HPDE6-E6E7 (cell line): ENCODE results near the gene CPT1C.

Experiments
- DNase-seq: peaks from one replicate; pipeline ENCODE4 v3.0.0; 2011; ENCODE audit warnings: missing footprints; ENCODE audit errors: extremely low spot score

Gene CPT1C

GRCh38 chr19:49690656-49691242, at the start of gene CPT1C:
CPT1C (plus strand) TSS chr19:49691116; CDS start chr19:49692253, 1,137 bp downstream.
- DNase-seq: peak; percentile 91

DNA sequence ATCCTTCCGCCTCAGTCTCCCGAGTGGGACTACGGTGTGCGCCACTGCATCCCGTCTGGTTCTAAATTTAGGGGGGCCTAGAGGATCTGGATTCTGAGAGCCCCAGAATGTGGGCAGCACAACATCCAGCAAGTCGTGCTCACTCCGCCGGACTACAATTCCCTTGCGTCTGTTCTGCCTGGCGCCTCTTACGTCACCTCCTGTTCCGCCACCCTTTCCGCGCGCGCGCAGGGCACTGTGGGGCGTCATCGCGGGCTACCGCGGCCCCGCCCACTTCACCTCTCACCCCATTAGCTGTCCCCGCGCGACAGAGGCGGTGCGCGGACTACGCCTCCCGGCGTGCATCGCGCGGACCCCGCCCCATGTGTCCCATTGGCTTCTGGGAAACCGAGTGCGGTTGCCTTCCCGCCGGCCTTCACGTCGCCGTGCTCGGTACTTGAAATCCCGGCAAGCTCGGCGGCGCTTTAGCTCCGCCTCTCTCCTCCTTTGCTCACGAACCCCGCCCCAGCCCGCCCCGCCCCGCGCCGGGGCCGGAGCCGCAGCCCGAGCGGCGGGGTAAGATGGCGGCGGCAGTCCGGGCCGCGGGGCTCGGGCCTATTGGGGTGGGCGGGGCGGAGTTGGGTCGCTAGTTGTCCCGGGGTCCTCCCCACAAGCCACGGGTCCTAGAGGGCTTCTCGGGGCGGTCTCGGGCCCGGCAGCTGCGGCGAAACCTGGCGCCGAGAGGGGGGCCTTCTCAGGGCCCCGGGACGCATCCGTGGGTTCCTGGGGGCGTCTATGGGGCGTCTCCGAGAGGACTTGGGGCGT, 49.0 kb upstream of the CPT1C start, which contains the start of gene SCAF1:
Gene SCAF1 (plus strand): TSS at position 522 of the 804 bp plus-strand sequence. CDS start 2,818 bp downstream, outside the sequence.
- peak; percentile 88 for DNase-seq

DNA sequence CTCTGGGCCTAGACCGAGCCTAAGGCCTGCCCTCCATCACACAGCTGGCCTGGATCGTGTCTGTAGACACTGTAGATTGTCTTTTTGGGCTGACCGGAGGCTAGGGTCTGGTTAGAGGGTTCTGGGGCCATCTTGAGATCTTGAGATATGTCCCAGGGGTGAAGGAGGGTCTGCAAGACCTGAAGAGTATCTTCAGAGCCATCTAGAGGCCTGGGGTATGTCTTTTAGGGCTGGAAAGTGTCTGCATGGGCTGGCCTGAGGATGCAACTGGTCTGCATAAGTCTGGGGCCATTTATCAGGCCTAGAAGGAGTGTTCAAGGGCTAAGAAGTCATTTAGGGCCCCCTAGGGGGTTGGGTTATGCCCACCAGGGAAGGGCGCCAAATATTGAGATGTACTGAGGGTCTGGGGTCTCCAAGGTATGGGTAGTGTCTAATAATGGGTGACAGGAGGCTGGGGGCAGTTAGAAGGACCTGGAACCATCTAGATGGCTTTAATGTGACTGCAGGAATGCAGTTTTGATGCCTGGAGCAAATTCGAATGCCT, 48.4 kb upstream of the CPT1C start:
- no peak for DNase-seq

DNA sequence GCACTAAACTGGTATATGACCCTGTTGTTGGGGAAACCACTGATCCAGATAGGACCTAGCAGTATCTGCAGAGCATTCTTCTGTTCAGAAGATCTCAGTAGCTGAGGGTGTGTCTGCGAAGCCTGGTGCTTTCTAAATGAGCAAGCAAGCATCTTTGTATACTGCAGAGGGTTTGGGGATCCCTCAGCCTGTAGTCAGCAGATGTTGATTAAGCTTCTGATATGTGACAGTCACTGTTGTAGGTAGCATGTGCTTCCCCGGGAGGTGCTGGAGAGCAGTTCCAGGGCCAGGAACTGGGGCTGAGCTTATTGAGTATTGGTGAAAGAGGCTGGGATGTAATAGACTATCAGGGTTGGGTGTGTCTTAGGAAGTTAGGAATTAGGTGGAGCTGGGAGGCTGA, 47.5 kb upstream of the CPT1C start:
- no peak for DNase-seq

- DNase-seq: no peak
Measured at GRCh38 chr19:49645592-49645991, 45.3 kb upstream of the CPT1C start.

DNA sequence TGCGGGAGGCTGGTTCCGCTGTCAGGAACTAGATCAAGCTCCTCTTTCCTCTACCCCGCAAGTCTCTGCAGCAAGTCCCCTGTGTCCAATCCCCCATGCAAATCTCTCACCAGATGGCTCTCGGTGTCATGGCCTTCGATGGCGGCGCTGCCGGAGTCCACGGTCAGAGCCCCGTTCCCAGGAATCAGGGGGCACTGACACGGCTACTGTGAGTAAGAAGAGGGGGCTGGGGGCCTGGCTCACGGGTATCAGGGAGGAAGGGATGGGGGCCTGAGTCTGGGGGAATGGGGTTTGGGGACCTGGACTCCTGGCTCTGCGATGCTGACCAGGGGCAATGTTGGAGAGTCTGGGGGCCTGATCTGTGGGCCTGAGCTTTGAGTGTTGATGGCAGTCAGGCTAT, 44.9 kb upstream of the CPT1C start:
- DNase-seq: no peak

- no peak for DNase-seq
Measured at GRCh38 chr19:49646586-49646985, 44.3 kb upstream of the CPT1C start.

DNA sequence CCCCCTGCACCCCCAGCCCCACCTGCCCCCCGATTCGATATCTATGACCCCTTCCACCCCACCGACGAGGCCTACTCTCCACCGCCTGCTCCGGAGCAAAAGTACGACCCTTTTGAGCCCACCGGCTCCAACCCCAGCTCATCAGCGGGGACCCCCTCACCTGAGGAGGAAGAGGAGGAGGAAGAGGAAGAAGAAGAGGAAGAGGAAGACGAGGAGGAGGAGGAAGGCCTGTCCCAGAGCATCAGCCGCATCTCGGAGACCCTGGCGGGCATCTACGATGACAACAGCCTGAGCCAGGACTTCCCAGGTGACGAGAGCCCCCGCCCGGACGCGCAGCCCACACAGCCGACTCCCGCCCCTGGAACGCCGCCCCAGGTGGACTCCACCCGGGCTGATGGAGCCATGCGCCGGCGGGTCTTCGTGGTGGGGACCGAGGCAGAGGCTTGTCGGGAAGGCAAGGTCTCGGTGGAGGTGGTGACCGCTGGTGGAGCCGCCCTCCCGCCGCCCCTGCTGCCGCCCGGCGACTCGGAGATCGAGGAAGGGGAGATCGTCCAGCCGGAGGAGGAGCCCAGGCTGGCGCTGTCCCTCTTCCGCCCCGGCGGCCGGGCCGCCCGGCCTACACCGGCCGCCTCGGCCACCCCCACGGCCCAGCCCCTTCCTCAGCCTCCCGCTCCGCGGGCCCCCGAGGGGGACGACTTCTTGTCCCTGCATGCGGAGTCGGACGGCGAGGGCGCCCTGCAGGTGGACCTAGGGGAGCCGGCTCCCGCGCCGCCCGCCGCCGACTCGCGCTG, 39.7 kb upstream of the CPT1C start:
- no peak for DNase-seq

- no peak for DNase-seq
Measured at GRCh38 chr19:49651820-49652550, 38.9 kb upstream of the CPT1C start.

DNA sequence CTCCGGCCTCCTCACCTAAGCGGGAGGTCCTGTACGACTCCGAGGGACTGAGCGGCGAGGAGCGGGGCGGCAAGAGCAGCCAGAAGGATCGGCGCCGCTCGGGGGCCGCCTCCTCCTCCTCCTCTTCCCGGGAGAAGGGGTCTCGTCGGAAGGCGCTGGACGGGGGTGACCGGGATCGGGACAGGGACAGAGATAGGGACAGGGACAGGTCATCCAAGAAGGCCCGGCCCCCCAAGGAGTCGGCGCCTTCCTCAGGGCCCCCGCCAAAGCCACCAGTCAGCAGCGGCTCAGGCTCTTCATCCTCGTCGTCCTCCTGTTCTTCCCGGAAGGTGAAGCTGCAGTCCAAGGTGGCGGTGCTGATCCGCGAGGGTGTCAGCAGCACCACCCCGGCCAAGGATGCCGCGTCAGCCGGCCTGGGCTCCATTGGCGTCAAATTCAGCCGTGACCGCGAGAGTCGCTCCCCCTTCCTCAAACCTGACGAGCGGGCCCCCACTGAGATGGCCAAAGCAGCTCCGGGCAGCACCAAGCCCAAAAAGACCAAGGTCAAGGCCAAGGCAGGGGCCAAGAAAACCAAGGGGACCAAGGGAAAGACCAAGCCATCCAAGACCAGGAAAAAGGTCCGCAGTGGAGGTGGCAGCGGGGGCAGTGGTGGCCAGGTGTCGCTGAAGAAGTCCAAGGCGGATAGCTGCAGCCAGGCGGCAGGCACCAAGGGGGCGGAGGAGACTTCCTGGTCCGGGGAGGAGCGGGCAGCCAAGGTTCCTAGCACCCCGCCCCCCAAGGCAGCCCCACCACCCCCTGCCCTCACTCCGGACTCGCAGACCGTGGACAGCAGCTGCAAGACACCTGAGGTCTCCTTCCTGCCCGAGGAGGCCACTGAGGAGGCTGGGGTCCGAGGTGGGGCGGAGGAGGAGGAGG, 38.1 kb upstream of the CPT1C start:
- no peak for DNase-seq

GRCh38 chr19:49653466-49653806, 37.5 kb upstream of the CPT1C start:
- no peak for DNase-seq

GRCh38 chr19:49654581-49654980, 36.3 kb upstream of the CPT1C start:
- DNase-seq: no peak

GRCh38 chr19:49655570-49656455, 35.1 kb upstream of the CPT1C start:
- DNase-seq: no peak

DNA sequence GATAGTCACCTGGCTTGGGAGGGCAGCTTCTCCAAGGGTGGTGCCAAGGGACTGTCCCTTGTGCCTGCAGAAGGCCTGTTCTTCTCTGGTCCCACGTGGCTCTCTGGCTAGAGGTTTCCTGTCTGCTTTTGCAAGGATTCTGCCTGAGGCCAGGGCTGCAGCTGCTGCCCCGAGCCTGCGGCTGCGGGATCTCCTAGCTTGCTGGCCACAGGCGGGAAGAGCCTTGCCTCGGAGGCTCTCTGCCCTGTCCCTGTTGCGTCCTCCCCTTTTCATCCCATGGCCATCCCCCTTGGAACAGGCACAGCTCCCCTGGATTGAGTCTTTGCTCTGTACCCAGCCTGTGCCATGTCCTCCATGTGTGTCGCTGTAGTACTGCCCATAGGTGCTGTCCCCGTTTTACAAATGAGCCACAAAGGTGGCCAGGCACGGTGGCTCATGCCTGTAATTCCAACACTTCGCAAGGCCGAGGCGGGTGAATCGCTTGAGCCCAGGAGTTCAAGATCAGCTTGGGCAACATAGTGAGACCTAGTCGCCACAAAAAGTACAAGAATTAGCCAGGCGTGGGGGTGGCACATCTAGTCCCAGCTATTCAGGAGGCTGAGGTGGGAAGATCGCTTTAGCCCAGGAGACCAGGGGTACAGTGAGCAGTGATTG, 34.3 kb upstream of the CPT1C start:
- no peak for DNase-seq

- no peak for DNase-seq
Measured at GRCh38 chr19:49657493-49658138, 33.3 kb upstream of the CPT1C start.

DNA sequence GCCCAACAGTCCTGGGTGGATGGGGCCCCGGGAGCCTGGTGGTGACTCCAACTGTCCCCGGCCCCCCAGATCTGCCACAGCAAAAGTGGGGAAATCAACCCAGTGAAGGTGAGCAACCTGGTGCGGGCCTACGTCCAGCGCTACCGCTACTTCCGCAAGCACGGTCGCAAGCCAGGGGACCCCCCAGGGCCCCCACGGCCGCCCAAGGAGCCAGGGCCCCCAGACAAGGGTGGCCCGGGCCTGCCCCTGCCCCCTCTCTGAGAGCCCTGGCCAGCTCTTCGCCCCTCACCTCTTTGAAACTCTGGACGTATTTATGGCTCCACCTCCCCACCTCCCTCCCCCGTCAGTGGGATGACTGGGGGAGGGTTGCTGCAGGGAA, 32.8 kb upstream of the CPT1C start:
- no peak for DNase-seq

- no peak for DNase-seq
Measured at GRCh38 chr19:49658566-49659442, 32.1 kb upstream of the CPT1C start.
